Thyroid gland (tissue), 4 donors: ENCODE measurements around the gene ACYP1. TPM values are rescaled to one million over a fixed set of nuclear protein-coding genes. Genes with fewer than 3 reads are reported as not detected.

Experiments used
- DNase-seq, 2 donors: peaks; one replicate each; pipeline ENCODE4 v3.0.0-alpha.2; 2019
- H3K27ac ChIP-seq, 3 donors: fragments of 200-600 bp; sonication (generic); 1 replicate in 2 of 3; 2 replicates in 1 of 3; pipeline ENCODE4 v1.5.1; 2016 to 2019; ENCODE audit warnings: mild to moderate bottlenecking in 1 of 3, moderate library complexity in 1 of 3
- H3K27me3 ChIP-seq: fragments of 200-600 bp; sonication (generic); one replicate; pipeline ENCODE4 v1.5.1; 2019
- H3K36me3 ChIP-seq, 2 donors: fragments of 200-600 bp; sonication (generic); one replicate each; pipeline ENCODE4 v1.5.1; 2016 to 2019
- H3K4me1 ChIP-seq, 2 donors: fragments of 200-600 bp; sonication (generic); one replicate each; pipeline ENCODE4 v1.5.1; 2017 to 2019
- H3K4me3 ChIP-seq, 3 donors: fragments of 200-600 bp; sonication (generic); replicated peaks in 1 of 3; 1 replicate in 2 of 3; 2 replicates in 1 of 3; pipeline ENCODE4 v1.5.1; 2016; ENCODE audit warnings: mild to moderate bottlenecking in 1 of 3
- H3K9me3 ChIP-seq: fragments of 200-600 bp; sonication (generic); one replicate; pipeline ENCODE4 v1.5.1; 2017
- POLR2A ChIP-seq, 2 donors: fragments of 450-650 bp; IDR thresholded peaks; one replicate each; pipeline ENCODE4 v1.6.1; 2017; ENCODE audit warnings: antibody characterized with exemption in 2 of 2, mild to moderate bottlenecking in 2 of 2, moderate library complexity in 1 of 2
- WGBS, 2 donors: methylation state at CpG; one replicate each; pipeline ENCODE4 v1.1.5; 2017; 5-methylcytosine and 5-hydroxymethylcytosine counted together
- intact Hi-C: fragments of 100-400 bp; cut with DNase I; formaldehyde crosslinking; loops from one replicate; pipeline ENCODE4 v1.15.1; 2023
- total RNA-seq, 4 donors: library from RNA; depleted of rRNA; stranded (reverse); fragments of >200 nt; gene quantifications; one replicate each; pipeline ENCODE4 v1.2.3, GENCODE V29; 2016
- TF ChIP-seq, protein P1 (sequence below), 6 experiments: fragments of 200-600 bp in 3 of 6; fragments of 450-650 bp in 3 of 6; sonication (generic) in 3 of 6; IDR thresholded peaks; one replicate each; pipeline ENCODE4 v1.5.1; 2016 to 2019; ENCODE audit warnings: antibody characterized with exemption in 6 of 6, mild to moderate bottlenecking in 2 of 6, inconsistent platforms in 1 of 6, moderate library complexity in 1 of 6

The ACYP1 gene
- total RNA-seq, 4 donors from 2014 or later: 24.0 to 48.8 (median 36.1) TPM

DNA sequence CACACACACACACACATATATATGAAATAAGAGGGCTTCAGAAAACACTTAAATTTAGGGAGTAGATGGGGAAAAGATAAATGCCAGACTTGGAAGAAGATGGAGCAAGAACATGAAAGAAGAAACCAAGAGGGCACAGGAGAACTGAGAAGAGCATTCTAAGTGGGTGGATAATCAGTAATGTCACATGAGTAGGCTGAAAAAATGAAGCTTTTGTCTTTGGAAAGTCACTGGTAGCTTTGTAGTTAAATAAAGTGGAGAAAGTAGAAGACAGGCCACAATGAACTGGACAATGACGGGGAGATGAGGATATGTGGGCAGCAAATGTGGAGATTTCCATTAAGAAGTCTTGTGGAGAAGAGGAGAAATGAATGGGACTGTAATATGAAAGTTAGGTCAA lies 3.4 kb upstream of the ACYP1 start:
- Histone ChIP-seq H3K4me1 (peaks cover 29 to 56% of the 10 kb centered on the region in 2 donors), H3K36me3 (no peaks in the 10 kb centered on the region), H3K27me3 (no peaks in the 10 kb centered on the region), H3K4me3 (no peak overlapping the region), H3K27ac (peak overlapping the region in 2 of 3 donors; percentile 27 to 91), H3K9me3 (no peaks in the 10 kb centered on the region)
- WGBS, 2 donors: 96 to 97% methylated on average over 1 of the region's 1 CpG
- TF ChIP-seq, protein P1, sequence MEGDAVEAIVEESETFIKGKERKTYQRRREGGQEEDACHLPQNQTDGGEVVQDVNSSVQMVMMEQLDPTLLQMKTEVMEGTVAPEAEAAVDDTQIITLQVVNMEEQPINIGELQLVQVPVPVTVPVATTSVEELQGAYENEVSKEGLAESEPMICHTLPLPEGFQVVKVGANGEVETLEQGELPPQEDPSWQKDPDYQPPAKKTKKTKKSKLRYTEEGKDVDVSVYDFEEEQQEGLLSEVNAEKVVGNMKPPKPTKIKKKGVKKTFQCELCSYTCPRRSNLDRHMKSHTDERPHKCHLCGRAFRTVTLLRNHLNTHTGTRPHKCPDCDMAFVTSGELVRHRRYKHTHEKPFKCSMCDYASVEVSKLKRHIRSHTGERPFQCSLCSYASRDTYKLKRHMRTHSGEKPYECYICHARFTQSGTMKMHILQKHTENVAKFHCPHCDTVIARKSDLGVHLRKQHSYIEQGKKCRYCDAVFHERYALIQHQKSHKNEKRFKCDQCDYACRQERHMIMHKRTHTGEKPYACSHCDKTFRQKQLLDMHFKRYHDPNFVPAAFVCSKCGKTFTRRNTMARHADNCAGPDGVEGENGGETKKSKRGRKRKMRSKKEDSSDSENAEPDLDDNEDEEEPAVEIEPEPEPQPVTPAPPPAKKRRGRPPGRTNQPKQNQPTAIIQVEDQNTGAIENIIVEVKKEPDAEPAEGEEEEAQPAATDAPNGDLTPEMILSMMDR (IDR thresholded peaks at IDR 0.05): no peak
- TF ChIP-seq POLR2A (IDR thresholded peaks at IDR 0.05): no peak
- DNase-seq: no peak
- intact Hi-C loops: loop anchor here (10.0 kb wide), 1 partner anchor 62 kb away; the partner anchor contains the start of gene EIF2B2

DNA sequence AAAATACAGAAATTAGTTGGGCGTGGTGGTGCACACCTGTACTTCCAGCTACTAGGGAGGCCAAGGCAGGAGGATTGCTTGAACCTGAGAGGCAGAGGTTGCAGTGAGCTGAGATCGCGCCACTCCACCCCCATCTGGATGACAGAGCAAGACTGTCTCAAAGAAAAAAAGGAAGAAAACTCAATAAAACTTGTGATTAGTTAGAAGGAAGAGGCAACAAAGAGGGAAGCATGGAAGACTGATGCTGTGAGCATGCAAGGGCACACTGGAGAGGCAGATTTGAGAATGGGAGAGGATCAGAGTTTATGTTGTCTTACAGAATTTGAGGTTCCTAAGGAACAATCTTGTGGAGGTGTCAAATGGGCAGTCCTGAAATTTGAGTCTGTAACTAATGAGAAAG lies 2.9 kb upstream of the ACYP1 start:
- Histone ChIP-seq H3K27me3 (no peaks in the 10 kb centered on the region), H3K4me1 (peaks cover 28 to 53% of the 10 kb centered on the region in 2 donors)
- no peak for TF ChIP-seq POLR2A (IDR thresholded peaks at IDR 0.05)
- TF ChIP-seq, protein P1 (IDR thresholded peaks at IDR 0.05): no peak

DNA sequence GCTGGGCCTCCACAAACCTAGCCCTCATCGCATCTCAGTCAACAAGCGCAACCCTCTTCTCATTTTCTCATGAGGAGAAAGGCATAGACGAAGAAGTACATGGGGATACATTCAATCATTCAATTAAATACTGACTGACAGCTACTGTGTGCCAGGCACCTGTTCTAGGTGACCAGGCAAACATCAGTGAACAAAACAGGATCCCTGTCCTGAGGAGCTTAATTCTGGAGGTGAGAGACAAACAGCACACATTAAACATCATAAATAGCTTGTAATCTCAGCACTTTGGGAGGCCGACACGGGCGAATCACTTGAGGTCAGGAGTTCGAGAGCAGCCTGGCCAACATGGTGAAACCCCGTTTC lies 362 bp upstream of the ACYP1 start:
- no peaks in the 10 kb centered on the region for H3K36me3 ChIP-seq
- peaks cover 12 to 33% of the 10 kb centered on the region in 2 donors for H3K4me1 ChIP-seq
- H3K9me3 ChIP-seq: no peaks in the 10 kb centered on the region
- TF ChIP-seq, protein P1 (IDR thresholded peaks at IDR 0.05): no peak
- peak in 1 of 2 donors; percentile 1 for TF ChIP-seq POLR2A (IDR thresholded peaks at IDR 0.05)
- intact Hi-C loops: loop anchor here (10.0 kb wide), 1 partner anchor 59 kb away; the partner anchor contains the start of gene EIF2B2
- no peak for DNase-seq
- no peaks in the 10 kb centered on the region for H3K27me3 ChIP-seq
- WGBS, 2 donors: 59 to 76% methylated on average over 6 to 8 of the region's 8 CpGs
- H3K27ac ChIP-seq: peak overlapping the region in 1 of 3 donors; percentile 72
- H3K4me3 ChIP-seq: peak overlapping the region in 2 of 3 donors; percentile 22 to 77

More for the DNA sequence above, 2.9 kb upstream of the ACYP1 start:
- H3K27ac ChIP-seq: peak overlapping the region in 1 of 3 donors; percentile 27
- 93 to 96% methylated on average over 3 of the region's 3 CpGs for WGBS, 2 donors
- intact Hi-C loops: loop anchor here (10.0 kb wide), 1 partner anchor 62 kb away; the partner anchor contains the start of gene EIF2B2
- DNase-seq: no peak
- no peaks in the 10 kb centered on the region for H3K9me3 ChIP-seq
- H3K36me3 ChIP-seq: no peaks in the 10 kb centered on the region
- H3K4me3 ChIP-seq: no peak overlapping the region

DNA sequence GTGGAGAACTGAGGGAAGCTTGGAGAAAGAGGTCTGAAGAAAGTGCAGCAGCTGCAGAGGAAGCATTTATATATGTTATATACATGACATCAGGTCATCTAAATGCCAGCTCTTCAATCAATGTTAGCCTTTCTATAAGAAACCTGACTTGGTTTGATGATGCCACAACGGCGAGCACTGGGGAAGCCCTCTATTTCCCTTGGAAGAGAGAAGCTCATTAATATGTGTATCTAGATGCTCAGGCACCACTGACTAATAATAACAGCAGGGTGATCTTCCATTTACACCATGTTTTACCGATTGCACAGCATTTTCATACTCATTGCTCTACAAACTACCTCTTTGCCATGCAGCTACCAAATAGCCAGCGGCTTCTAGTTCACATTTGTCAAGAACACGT lies 811 bp downstream of the ACYP1 start:
- no peak for DNase-seq
- peak overlapping the region in 1 of 3 donors; percentile 77 for H3K4me3 ChIP-seq
- intact Hi-C loops: loop anchor here (10.0 kb wide), 1 partner anchor 58 kb away; the partner anchor contains the start of gene EIF2B2
- no peaks in the 10 kb centered on the region for H3K36me3 ChIP-seq
- H3K27me3 ChIP-seq: no peaks in the 10 kb centered on the region
- no peak overlapping the region for H3K27ac ChIP-seq
- 25 to 35% methylated on average over 5 of the region's 5 CpGs for WGBS, 2 donors
- H3K9me3 ChIP-seq: no peaks in the 10 kb centered on the region
- peaks cover 10 to 32% of the 10 kb centered on the region in 2 donors for H3K4me1 ChIP-seq
- TF ChIP-seq, protein P1 (IDR thresholded peaks at IDR 0.05): no peak
- TF ChIP-seq POLR2A (IDR thresholded peaks at IDR 0.05): no peak

DNA sequence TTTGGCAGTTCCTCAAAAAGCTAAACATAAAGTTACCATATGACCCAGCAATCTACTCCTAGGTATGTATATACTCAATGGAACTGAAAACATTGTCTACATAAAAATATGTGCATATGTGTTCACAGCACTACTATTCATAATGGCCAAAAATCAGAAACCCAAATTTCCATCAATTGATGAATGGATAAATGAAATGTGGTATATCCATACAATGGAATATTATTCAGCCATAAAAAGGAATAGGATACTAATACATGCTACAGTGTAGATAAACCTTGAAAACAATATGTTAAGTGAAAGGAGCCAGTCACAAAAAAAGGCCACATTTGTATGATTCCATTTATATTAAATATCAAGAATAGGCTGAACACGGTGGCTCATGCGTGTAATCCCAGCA lies 3.4 kb downstream of the ACYP1 start:
- H3K4me3 ChIP-seq: no peak overlapping the region
- DNase-seq: no peak
- intact Hi-C loops: loop anchor here (10.0 kb wide), 1 partner anchor 56 kb away; the partner anchor contains the start of gene EIF2B2
- no peaks in the 10 kb centered on the region for H3K36me3 ChIP-seq
- no peak for TF ChIP-seq POLR2A (IDR thresholded peaks at IDR 0.05)
- TF ChIP-seq, protein P1 (IDR thresholded peaks at IDR 0.05): no peak
- H3K4me1 ChIP-seq: peaks cover 7 to 17% of the 10 kb centered on the region in 2 donors
- WGBS, 2 donors: 71 to 98% methylated on average over 2 of the region's 2 CpGs
- no peak overlapping the region for H3K27ac ChIP-seq
- H3K9me3 ChIP-seq: no peaks in the 10 kb centered on the region
- H3K27me3 ChIP-seq: no peaks in the 10 kb centered on the region
